Peyer's patch (tissue), 4 donors: ENCODE results near the gene LIME1. TPM values are rescaled to one million over a fixed set of nuclear protein-coding genes. Genes with fewer than 3 reads are reported as not detected.

Experiments used
- DNase-seq, 3 donors: peaks; one replicate each; pipeline ENCODE4 v3.0.0-alpha.2; 2017 to 2019
- H3K27ac ChIP-seq, 4 donors: fragments of 200-600 bp; sonication (generic); one replicate each; pipeline ENCODE4 v1.5.1; 2016 to 2019
- H3K27me3 ChIP-seq, 2 donors: fragments of 200-600 bp; sonication (generic); one replicate each; pipeline ENCODE4 v1.5.1; 2019
- H3K36me3 ChIP-seq, 3 donors: fragments of 200-600 bp; sonication (generic); one replicate each; pipeline ENCODE4 v1.5.1; 2016 to 2019
- H3K4me1 ChIP-seq, 4 donors: fragments of 200-600 bp; sonication (generic); one replicate each; pipeline ENCODE4 v1.5.1; 2016 to 2019
- H3K4me3 ChIP-seq, 4 donors: fragments of 200-600 bp; sonication (generic); 1 replicate in 3 of 4; 2 replicates in 1 of 4; pipeline ENCODE4 v1.5.1; 2016 to 2019; ENCODE audit warnings: mild to moderate bottlenecking in 1 of 4
- H3K9me3 ChIP-seq, 4 donors: fragments of 200-600 bp; sonication (generic); one replicate each; pipeline ENCODE4 v1.5.1; 2016 to 2019; ENCODE audit warnings: mild to moderate bottlenecking in 1 of 4
- POLR2A ChIP-seq, 2 donors: fragments of 450-650 bp; IDR thresholded peaks; one replicate each; pipeline ENCODE4 v1.5.1; 2017; ENCODE audit warnings: antibody characterized with exemption in 2 of 2, mild to moderate bottlenecking in 2 of 2, moderate library complexity in 2 of 2
- total RNA-seq, 4 donors: library from RNA; depleted of rRNA; stranded (reverse); fragments of >200 nt; gene quantifications; one replicate each; pipeline ENCODE4 v1.1.0, GENCODE V29; 2016
- TF ChIP-seq, protein P1 (sequence below), 6 experiments: fragments of 450-650 bp in 4 of 6; fragments of 200-600 bp in 2 of 6; sonication (generic) in 1 of 6; IDR thresholded peaks; one replicate each; pipeline ENCODE4 v1.5.1; 2017 to 2019; ENCODE audit warnings: antibody characterized with exemption in 6 of 6, mild to moderate bottlenecking in 3 of 6, moderate library complexity in 1 of 6

Gene LIME1
- total RNA-seq, 4 donors from 2014 or later: 32.6 to 55.3 (median 41.0) TPM

DNA sequence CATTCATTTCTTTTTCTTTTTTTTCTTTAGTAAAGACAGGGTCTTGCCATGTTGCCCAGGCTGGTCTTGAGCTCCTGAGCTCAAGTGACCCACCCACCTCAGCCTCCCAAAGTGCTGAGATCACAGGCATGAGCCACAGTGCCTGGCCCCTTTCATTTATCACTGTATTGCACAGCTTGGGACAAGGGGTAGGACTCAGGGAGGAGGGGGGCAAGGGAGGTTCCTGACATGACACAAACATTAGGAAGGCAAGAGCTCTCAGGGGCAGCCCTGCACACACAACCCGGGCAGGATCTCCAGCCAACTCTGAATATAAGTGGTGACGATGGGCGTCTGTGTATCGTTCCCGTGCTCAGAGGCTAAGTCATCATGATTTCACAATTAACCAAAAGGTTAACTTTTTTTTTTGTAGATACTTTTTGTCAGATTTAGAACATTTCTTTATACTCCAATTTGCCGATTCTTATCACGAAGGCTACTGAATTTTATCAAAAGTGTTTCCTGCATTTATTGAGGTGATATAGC is 23.0 kb downstream of the LIME1 start:
- H3K4me1 ChIP-seq: no peaks in the 10 kb centered on the region
- no peak overlapping the region for H3K4me3 ChIP-seq
- TF ChIP-seq POLR2A (IDR thresholded peaks at IDR 0.05): no peak
- TF ChIP-seq, protein P1, sequence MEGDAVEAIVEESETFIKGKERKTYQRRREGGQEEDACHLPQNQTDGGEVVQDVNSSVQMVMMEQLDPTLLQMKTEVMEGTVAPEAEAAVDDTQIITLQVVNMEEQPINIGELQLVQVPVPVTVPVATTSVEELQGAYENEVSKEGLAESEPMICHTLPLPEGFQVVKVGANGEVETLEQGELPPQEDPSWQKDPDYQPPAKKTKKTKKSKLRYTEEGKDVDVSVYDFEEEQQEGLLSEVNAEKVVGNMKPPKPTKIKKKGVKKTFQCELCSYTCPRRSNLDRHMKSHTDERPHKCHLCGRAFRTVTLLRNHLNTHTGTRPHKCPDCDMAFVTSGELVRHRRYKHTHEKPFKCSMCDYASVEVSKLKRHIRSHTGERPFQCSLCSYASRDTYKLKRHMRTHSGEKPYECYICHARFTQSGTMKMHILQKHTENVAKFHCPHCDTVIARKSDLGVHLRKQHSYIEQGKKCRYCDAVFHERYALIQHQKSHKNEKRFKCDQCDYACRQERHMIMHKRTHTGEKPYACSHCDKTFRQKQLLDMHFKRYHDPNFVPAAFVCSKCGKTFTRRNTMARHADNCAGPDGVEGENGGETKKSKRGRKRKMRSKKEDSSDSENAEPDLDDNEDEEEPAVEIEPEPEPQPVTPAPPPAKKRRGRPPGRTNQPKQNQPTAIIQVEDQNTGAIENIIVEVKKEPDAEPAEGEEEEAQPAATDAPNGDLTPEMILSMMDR (IDR thresholded peaks at IDR 0.05): no peak
- no peak overlapping the region for H3K27ac ChIP-seq
- no peaks in the 10 kb centered on the region for H3K36me3 ChIP-seq
- no peak for DNase-seq
- no peaks in the 10 kb centered on the region for H3K27me3 ChIP-seq
- no peaks in the 10 kb centered on the region for H3K9me3 ChIP-seq

GRCh38 chr20:63765082-63765873 is 28.8 kb downstream of the LIME1 start:
- no peak overlapping the region for H3K4me3 ChIP-seq
- no peaks in the 10 kb centered on the region for H3K9me3 ChIP-seq
- no peak for DNase-seq
- H3K27ac ChIP-seq: no peak overlapping the region
- no peaks in the 10 kb centered on the region for H3K27me3 ChIP-seq
- TF ChIP-seq, protein P1 (IDR thresholded peaks at IDR 0.05): no peak
- TF ChIP-seq POLR2A (IDR thresholded peaks at IDR 0.05): no peak
- no peaks in the 10 kb centered on the region for H3K4me1 ChIP-seq
- H3K36me3 ChIP-seq: peaks cover 0 to 4% (median 0%) of the 10 kb centered on the region in 3 donors

- Histone ChIP-seq H3K4me3 (no peak overlapping the region), H3K4me1 (no peaks in the 10 kb centered on the region), H3K27me3 (no peaks in the 10 kb centered on the region), H3K27ac (no peak overlapping the region), H3K9me3 (no peaks in the 10 kb centered on the region), H3K36me3 (peaks cover 0 to 4% (median 0%) of the 10 kb centered on the region in 3 donors)
- TF ChIP-seq POLR2A (IDR thresholded peaks at IDR 0.05): no peak
- TF ChIP-seq, protein P1 (IDR thresholded peaks at IDR 0.05): no peak
- DNase-seq: no peak
Measured at GRCh38 chr20:63765902-63766301, 29.4 kb downstream of the LIME1 start.

DNA sequence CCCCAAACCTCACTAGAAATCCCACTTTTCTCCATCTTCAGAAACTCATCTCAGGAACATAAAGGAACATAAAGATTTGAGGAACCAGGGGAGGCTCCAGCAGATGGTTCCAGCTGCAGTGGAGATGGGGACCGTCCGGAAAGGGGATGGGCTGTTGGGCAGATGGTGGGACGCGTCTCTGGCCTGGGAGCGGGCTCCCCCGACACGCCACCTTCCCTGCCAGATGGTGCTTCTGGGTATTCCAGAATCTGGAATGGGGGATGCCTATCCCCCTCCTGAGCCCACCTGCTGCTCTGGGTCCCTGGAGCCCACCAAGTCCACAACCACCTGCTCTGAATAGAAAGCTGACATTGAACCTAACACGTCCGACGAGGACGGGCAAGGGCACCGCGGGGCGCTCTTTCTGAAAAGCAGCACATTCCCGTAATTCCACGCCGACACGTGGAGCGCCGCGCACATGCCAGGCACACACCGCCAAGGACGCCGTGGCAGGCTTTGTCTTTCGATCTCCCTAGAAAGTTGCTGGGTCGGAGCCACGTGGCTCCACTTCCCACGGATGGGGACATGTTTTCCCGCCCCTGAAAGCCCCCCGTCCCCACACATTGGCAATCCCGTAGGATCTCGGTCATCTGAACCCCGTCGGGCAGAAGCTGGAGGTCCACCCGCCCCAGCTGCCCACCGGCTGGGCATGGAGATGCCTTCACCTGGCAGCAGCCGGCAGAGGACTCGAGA is 30.4 kb downstream of the LIME1 start:
- H3K9me3 ChIP-seq: no peaks in the 10 kb centered on the region
- no peak for DNase-seq
- H3K4me3 ChIP-seq: no peak overlapping the region

GRCh38 chr20:63767456-63767855 is 31.0 kb downstream of the LIME1 start:
- DNase-seq: no peak
- TF ChIP-seq, protein P1 (IDR thresholded peaks at IDR 0.05): no peak
- TF ChIP-seq POLR2A (IDR thresholded peaks at IDR 0.05): no peak
- no peaks in the 10 kb centered on the region for H3K4me1 ChIP-seq
- H3K9me3 ChIP-seq: no peaks in the 10 kb centered on the region
- peaks cover 0 to 4% (median 0%) of the 10 kb centered on the region in 3 donors for H3K36me3 ChIP-seq
- no peak overlapping the region for H3K4me3 ChIP-seq
- no peak overlapping the region for H3K27ac ChIP-seq
- no peaks in the 10 kb centered on the region for H3K27me3 ChIP-seq

More for the DNA sequence above, 30.4 kb downstream of the LIME1 start:
- TF ChIP-seq, protein P1 (IDR thresholded peaks at IDR 0.05): no peak
- no peak for TF ChIP-seq POLR2A (IDR thresholded peaks at IDR 0.05)
- no peaks in the 10 kb centered on the region for H3K4me1 ChIP-seq
- peaks cover 0 to 4% (median 0%) of the 10 kb centered on the region in 3 donors for H3K36me3 ChIP-seq
- H3K27ac ChIP-seq: no peak overlapping the region
- H3K27me3 ChIP-seq: no peaks in the 10 kb centered on the region
